Thoracic aorta (tissue), 2 donors: ENCODE data around the gene NUMBL. TPM values are rescaled to one million over a fixed set of nuclear protein-coding genes. Genes with fewer than 3 reads are reported as not detected.
A peak's percentile ranks its signal among the peaks of the same experiment; 100 is the strongest.
"Not testable (repeated sequence)": the region's sequence is repeated elsewhere in the genome, so short reads cannot be mapped to it uniquely, and the experiment has no call there.

ENCODE experiments used
- ATAC-seq: fragments of 150-250 bp; one replicate; pipeline ENCODE4 v1.8.0; 2017; ENCODE audit warnings: low read depth; ENCODE audit not compliant: insufficient number of reproducible peaks, low FRiP score
- DNase-seq: peaks from one replicate; pipeline ENCODE4 v3.0.0-alpha.2; 2020; ENCODE audit warnings: low spot score
- H3K27ac ChIP-seq, 2 donors: fragments of 200-600 bp; sonication (generic); 1 replicate in 1 of 2; 2 replicates in 1 of 2; pipeline ENCODE4 v1.5.1; 2016; ENCODE audit warnings: mild to moderate bottlenecking in 2 of 2, moderate library complexity in 2 of 2
- H3K27me3 ChIP-seq: fragments of 200-600 bp; sonication (generic); replicated peaks from 2 replicates; pipeline ENCODE4 v1.6.0; 2016; ENCODE audit warnings: mild to moderate bottlenecking; ENCODE audit not compliant: insufficient read depth
- H3K36me3 ChIP-seq: fragments of 200-600 bp; sonication (generic); one replicate; pipeline ENCODE4 v1.5.1; 2016
- H3K4me1 ChIP-seq, 2 donors: fragments of 200-600 bp; sonication (generic); 1 replicate in 1 of 2; 2 replicates in 1 of 2; pipeline versions ENCODE4 v1.5.1 to v1.6.0; 2016; ENCODE audit warnings: low read depth in 2 of 2, mild to moderate bottlenecking in 1 of 2; ENCODE audit not compliant: control insufficient read depth in 1 of 2
- H3K4me3 ChIP-seq: fragments of 200-600 bp; sonication (generic); 2 replicates; pipeline ENCODE4 v1.5.1; 2016; ENCODE audit warnings: mild to moderate bottlenecking
- H3K9me3 ChIP-seq: fragments of 200-600 bp; sonication (generic); 2 replicates; pipeline ENCODE4 v1.5.1; 2016
- total RNA-seq, 2 donors: library from RNA; depleted of rRNA; stranded (reverse); fragments of >200 nt; gene quantifications; one replicate each; pipeline versions ENCODE4 v1.1.0 to v1.2.3, GENCODE V29; 2016
- TF ChIP-seq, protein P1 (sequence below): fragments of 200-600 bp; sonication (generic); IDR thresholded peaks from one replicate; pipeline ENCODE4 v1.5.1; 2019; ENCODE audit warnings: antibody characterized with exemption

NUMBL gene
- total RNA-seq, 2 donors from 2014 or later, result 101 to 133 TPM

DNA sequence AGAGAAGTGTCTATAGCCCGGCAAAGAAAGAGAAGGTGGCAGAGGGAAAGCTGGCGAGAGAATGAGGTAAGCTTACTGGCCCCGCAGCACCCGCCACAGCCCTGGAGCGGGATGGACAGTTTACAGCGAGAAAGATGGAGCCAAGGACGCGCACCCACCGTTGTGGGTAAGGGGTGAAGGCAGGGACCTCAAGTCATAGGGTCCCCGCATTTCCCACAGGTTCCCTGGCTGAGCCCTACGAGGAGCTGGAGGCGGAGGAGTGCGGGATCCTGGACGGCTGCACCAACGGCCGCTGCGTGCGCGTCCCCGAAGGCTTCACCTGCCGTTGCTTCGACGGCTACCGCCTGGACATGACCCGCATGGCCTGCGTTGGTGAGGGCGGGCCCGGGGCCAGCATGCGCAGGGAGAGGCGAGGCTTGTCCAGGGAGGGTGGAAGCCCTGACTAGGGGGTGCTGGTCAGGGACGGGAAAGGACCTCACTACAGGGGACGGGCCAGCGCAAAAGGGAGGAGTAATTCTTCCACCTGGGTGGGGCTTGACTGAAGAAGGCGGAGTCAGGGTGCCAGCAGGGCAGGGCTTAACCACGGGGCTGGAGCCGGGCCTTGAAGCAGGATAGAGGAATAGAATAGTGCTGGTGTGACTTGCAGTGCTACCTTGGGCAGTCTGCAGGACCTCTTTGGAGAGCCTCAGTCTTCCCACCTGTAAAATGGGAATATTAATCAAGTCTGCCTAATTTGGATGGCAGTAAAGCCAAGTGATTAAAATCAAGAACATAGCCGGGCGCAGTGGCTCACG lies 62.8 kb downstream of the NUMBL start:
- Histone ChIP-seq H3K27me3 (no peaks in the 10 kb centered on the region), H3K9me3 (no peaks in the 10 kb centered on the region), H3K4me3 (no peak overlapping the region), H3K4me1 (peaks cover 0 to 13% of the 10 kb centered on the region in 2 donors), H3K27ac (no peak overlapping the region), H3K36me3 (peaks cover 35% of the 10 kb centered on the region)
- TF ChIP-seq, protein P1, sequence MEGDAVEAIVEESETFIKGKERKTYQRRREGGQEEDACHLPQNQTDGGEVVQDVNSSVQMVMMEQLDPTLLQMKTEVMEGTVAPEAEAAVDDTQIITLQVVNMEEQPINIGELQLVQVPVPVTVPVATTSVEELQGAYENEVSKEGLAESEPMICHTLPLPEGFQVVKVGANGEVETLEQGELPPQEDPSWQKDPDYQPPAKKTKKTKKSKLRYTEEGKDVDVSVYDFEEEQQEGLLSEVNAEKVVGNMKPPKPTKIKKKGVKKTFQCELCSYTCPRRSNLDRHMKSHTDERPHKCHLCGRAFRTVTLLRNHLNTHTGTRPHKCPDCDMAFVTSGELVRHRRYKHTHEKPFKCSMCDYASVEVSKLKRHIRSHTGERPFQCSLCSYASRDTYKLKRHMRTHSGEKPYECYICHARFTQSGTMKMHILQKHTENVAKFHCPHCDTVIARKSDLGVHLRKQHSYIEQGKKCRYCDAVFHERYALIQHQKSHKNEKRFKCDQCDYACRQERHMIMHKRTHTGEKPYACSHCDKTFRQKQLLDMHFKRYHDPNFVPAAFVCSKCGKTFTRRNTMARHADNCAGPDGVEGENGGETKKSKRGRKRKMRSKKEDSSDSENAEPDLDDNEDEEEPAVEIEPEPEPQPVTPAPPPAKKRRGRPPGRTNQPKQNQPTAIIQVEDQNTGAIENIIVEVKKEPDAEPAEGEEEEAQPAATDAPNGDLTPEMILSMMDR, result no peak
- ATAC-seq (no peak), DNase-seq (no peak)

DNA sequence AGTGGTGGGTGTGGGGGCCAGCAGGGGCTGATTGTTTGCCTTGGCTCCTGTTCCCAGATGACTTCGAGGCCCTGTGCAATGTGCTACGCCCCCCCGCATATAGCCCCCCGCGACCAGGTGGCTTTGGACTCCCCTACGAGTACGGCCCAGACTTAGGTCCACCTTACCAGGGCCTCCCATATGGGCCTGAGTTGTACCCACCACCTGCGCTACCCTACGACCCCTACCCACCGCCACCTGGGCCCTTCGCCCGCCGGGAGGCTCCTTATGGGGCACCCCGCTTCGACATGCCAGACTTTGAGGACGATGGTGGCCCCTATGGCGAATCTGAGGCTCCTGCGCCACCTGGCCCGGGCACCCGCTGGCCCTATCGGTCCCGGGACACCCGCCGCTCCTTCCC lies 63.5 kb downstream of the NUMBL start:
- peaks cover 0 to 13% of the 10 kb centered on the region in 2 donors for H3K4me1 ChIP-seq
- TF ChIP-seq, protein P1, result no peak
- no peak for DNase-seq
- no peak for ATAC-seq
- peaks cover 42% of the 10 kb centered on the region for H3K36me3 ChIP-seq
- no peaks in the 10 kb centered on the region for H3K27me3 ChIP-seq
- H3K4me3 ChIP-seq, result no peak overlapping the region
- H3K27ac ChIP-seq, result no peak overlapping the region
- no peaks in the 10 kb centered on the region for H3K9me3 ChIP-seq

- H3K27ac ChIP-seq, result peak overlapping the region in 1 of 2 donors; percentile 34
- H3K4me3 ChIP-seq, result no peak overlapping the region
- peaks cover 0 to 9% of the 10 kb centered on the region in 2 donors for H3K4me1 ChIP-seq
- H3K9me3 ChIP-seq, result no peaks in the 10 kb centered on the region
- H3K36me3 ChIP-seq, result peaks cover 50% of the 10 kb centered on the region
- no peaks in the 10 kb centered on the region for H3K27me3 ChIP-seq
- TF ChIP-seq, protein P1, result no peak
- DNase-seq (no peak), ATAC-seq (no peak)
These were observed 64.9 kb downstream of the NUMBL start for GRCh38 chr19:40625406-40626120.

DNA sequence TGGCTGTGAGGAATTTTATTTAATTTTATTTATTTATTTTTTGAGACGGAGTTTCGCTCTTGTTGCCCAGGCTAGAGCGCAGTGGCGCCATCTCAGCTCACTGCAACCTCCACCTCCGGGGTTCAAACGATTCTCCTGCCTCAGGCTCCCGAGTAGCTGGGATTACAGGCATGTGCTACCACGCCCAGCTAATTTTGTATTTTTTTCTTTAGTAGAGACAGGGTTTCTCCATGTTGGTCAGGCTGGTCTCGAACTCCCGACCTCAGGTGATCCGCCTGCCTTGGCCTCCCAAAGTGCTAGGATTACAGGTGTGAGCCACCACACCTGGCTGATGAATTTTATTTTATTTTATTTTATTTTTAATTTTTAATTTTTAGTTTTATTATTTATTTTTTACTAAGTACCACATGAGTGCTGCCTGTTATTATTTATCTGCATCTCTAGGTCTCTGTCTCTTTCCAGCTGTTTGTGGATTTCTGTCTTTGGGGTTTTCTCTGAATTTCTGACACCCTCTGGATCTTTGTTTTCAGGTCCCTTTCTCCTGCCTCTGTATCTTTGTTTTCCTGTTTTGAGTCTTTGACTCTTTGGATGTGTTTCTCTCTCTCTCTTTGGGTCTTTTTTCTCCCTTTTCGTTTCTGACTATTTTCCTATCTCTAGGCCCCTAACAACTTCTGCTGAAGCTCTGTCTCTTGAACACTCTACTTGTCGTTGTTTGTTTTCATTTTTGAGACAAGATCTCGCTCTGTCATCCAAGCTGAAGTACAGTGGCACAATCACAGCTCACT lies 65.9 kb downstream of the NUMBL start:
- H3K4me1 ChIP-seq, H3K27me3 ChIP-seq, H3K9me3 ChIP-seq, H3K4me3 ChIP-seq, ATAC-seq, DNase-seq, H3K27ac ChIP-seq: not testable (repeated sequence)
- H3K36me3 ChIP-seq, result peaks cover 55% of the 10 kb centered on the region

GRCh38 chr19:40623403-40624251 lies 66.8 kb downstream of the NUMBL start:
- no peaks in the 10 kb centered on the region for H3K27me3 ChIP-seq
- ATAC-seq (no peak), DNase-seq (no peak)
- no peak overlapping the region for H3K4me3 ChIP-seq
- peak overlapping the region; percentile 15 to 17 for H3K27ac ChIP-seq
- TF ChIP-seq, protein P1, result no peak
- no peaks in the 10 kb centered on the region for H3K9me3 ChIP-seq
- peaks cover 64% of the 10 kb centered on the region for H3K36me3 ChIP-seq
- H3K4me1 ChIP-seq, result peaks cover 0 to 6% of the 10 kb centered on the region in 2 donors
